HG02763 (cell line): ENCODE data around the gene MXRA7.
"Not testable (repeated sequence)": the region's sequence is repeated elsewhere in the genome, so short reads cannot be mapped to it uniquely, and the experiment has no call there.

ENCODE experiments used
- ATAC-seq: cut with Tn5 transposase; IDR thresholded peaks from one replicate; pipeline ENCODE4 v1.9.1; 2021; ENCODE audit warnings: mild to moderate bottlenecking, moderate library complexity; ENCODE audit not compliant: unreplicated experiment

MXRA7 gene

DNA sequence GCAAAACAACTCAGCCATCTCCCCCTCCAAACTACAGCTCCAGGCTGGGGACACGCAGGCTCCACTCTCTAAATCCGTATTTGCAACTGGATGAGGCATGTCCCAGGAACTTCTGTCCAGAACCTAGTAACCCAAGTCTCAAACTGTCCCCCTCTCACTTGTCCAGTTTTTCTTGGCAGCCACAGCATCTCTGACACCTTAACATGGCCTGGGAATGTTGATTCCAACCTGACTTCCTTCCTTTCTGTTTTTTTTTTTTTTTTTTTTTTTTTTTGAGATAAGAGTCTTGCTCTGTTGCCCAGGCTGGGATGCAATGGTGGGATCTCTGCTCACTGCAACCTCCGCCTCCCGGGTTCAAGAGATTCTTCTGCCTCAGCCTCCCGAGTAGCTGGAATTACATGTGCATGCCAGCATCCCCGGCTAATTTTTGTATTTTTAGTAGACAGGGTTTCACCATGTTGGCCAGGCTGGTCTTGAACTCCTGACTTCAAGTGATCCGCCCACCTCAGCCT lies 12.2 kb downstream of the MXRA7 start:
- ATAC-seq: not testable (repeated sequence)

DNA sequence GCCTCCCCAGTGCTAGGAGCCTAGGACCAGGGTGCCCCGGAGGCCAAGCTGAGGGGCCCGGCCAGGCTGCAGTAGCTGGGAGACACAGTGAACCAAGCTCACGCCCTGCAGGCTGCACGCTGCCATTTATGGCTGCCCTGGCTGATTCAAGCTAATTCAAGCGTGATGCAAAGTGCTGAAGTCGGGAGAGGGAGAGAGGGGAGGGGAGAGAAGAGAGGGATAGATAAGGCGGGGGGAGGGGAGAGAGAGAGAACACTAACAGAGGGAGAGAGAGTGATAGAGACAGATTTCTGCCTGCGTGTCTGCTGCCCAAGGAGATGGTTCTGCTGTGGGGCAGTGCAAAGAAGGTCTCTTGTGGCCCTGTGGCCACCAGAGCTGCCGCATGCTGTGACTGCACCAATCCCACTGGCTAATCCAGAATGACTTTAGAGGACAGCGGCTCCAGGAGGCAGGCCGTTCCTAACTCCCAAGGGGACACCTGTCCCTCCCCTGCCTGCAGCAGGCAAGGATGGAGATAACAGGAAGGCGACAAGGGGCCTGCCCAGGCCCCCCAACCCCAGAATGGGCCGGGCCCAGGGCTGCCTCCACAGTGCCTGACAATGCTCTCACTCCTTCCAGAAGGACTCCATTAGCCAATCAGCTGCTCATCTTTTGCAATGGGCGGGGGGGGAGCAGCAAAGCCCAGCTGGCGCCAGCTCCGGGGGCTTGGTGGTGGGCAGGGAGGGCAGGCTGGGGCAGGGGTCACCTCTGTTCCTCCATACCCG lies 12.9 kb downstream of the MXRA7 start:
- no peak for ATAC-seq

DNA sequence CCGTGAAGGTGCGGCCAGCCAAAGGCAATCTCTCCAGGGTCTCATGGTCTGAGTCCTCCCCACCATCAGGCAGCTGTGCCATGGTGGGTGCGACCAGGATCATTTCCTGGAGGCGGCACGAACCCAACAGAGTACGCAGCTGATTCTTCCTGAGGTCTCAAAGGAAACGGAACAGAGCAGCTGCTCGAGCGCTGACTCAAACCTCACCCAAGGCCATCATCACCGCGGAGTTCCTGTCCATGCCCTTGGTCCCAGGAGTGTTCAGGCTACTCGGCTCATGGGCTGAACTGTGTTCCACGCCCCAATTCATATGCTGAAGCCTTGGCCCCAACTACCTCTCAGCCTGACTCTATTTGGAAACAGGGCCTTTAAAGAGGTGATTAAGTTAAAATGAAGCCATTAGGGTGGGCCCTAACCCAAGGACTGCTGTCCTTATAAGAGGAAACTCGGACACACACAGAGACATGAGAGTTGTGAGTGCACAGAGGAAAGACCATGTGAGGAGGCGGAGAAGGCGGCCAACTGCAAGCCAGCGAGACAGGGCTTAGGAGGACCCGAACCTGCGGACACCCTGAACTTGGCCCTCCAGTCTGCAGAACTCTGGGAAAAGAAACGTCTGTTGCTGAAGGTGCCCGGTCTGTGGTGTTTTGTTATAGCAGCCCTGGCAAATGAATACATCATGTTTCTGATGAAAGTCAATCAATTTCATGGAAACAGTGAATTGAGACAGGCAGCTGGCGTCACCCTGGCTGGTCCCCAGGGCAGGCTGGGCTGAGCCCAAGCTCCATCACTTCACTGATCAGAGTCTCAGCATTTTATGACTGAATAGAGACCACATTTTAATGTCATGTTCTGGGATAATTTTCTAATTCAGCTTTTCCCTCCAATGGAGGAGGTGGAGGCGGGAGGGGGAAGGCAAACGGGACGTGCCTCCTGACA lies 13.7 kb downstream of the MXRA7 start:
- no peak for ATAC-seq

DNA sequence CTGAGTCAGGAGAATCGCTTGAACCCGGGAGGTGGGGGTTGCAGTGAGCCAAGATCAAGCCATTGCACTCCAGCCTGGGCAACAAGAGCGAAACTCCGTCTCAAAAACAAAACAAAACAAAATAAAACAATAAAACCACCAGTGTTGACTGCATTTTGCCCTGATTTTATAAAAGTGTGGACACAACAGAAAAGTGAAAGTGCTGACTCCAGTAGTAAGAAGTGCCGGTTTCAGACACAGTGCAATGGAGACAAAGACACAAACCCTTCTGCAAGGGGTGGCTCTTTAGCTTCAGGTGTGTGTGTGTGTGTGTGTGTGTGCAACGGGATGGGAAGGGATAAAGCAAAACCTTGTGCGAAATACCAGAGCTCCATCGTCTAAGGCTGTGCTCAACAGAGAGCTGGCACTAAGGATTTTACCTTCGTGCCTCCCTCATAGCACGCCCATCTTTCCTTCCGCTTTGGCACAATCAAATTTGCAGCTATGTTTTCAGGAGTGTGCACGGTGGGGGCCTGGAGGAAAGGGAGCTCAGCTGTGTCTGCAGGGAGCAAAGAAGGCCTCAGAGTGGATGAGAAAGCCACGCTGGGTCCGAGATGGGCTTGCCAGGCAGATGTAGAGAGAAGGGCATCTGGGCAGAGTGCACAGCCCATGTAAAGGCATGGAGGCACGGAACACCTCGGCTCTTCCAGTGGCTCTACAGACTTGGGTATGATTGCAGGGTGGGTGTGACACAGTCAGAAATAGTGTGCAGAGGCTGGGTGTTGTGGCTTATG lies 15.5 kb downstream of the MXRA7 start:
- no peak for ATAC-seq

DNA sequence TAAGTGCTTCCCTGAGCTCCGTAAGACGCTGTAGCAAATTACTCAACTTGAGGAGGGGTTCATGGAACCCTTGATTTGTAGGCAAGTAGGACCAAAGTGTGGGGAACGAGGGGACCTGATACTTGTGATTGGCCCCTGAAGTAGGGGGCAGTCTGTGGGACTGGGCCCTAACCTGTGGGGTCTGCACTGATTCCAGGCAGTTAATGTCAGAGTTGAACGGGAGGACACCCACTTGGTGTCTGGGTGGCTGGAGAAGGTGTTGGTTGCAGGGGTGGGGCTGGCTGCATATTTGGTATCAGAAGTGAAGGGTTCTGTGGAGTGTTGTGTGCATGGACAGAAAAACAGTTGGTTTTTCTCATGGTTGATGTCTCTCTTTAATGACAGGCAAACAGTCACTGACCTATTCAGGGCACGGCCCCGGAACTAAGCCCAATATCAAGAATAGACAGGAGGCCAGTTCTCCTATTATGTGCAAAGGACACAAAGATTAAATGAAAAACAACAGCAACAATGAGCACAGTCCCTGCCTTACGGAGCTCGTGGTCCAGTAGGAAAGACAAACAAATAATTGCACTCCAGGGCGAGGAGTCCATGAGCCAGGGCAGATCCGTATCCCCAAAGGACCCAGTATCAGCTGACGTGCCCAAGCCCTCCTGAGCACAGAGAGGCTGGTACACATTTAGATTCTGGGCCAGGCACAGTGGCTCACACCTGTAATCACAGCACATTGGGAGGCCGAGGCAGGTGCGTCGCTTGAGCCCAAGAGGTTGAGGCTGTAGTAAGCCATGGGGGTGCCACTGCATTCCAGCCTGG lies 19.2 kb downstream of the MXRA7 start:
- no peak for ATAC-seq

DNA sequence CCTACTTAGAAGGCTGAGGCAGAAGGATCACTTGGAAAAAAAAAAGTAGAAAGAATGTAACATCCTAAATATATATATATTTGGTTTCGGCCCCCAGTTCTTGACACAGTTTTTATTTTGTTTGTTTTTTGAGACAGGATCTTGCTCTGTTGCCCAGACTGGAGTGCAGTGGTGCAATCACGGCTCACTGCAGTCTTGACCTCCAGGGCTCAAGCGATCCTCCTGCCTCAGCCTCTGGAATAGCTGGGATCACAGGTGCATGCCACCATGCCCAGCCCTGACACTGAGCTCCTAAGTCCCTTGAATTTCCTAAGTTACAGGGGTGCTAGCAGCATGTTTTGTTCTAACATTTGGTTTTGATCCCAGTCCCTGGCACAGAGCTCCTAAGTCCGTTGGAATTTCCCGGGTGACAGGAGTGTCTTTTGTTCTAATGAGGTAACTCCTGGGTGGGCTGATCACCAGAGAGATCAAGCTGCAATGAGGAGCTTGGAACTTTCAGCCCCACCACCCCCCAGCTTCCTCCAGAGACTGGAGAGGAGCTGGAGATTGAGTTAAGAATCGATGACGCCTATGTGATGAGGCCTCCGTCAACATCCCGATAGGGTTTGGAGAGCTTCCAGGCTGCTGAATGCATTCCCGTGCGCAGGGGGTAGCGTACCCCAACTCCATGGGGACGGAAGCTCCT lies 20.0 kb downstream of the MXRA7 start:
- ATAC-seq: no peak

DNA sequence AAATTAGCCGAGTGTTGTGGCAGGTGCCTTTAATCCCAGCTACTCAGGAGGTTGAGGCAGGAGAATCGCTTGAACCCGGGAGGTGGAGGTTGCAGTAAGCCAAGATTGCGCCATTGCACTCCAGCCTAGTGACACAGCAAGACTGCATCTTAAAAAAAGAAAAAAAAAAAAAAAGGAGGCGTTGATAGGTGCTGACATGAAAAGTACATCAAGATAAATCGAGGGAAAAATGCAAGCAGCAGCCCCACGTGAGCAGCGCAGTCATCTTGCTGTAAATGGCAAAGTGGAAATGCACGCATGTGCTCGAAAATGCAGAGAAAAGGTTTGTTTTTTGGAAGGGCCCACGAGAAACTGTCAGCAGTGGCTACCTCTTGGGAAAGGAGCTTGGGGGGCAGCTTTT lies 20.9 kb downstream of the MXRA7 start:
- ATAC-seq: no peak

DNA sequence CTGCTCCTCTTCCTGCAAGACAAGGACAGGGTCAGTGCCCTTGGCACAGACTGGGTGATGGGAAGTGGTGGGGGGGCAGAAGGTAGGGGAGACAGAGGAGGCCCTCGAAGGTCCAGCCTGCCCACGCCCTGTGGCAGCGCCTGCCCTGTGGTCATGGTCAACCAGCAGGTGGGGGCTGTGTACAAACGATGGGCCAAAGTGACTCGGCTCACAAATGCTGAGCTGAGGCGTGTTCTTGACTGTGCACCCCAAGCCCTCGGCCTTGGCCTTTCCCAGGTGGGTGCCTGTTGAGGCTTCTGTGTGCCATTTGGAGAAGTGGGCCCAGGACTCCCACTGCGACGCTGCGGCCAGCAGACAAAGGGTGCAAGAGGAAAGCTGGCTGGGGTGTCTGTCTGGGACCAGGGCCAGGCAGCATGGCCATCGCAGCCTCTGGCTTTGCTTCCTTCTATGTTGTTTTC lies 22.6 kb downstream of the MXRA7 start:
- no peak for ATAC-seq

DNA sequence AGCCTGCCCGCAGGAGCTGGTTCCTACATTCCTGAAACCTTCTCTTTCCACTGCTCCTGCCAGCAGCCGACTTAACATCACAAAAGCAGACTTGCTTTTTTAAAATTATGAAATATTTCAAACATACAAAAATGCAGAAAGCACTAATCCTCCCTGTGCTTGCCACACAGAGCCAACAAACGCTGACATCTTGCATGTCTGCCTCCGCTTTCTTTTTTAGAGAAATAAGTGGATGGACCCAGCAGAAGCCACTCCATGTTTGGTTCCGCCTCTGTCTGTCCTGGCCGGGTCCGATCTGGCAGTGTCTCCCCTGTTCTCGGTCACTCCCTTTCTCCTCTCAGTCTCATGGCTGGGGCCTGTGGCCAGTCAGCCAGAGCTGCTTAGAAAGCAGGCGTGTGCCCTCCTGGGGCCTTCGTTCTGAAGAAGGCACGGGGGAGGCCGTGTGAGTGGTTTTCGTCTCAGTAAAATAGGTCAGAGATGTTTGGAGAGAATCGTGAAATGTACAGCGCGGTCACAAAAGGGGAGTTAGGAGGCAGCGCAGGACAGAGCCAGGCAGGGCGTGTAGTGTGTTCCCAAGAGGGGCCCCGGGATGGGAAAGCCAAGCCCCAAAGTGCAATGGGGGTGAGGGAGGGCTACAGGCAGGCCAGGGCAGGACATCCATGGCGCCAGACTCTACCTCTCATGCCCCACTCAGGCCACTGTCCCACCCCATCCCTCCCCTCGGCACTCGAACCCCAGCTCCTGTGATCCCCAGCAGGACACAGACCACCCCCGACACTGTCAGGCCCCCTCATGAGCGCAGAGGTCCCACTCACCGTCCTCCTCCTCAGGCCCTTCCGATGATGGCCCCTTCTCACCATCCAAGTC lies 23.2 kb downstream of the MXRA7 start:
- ATAC-seq: no peak

DNA sequence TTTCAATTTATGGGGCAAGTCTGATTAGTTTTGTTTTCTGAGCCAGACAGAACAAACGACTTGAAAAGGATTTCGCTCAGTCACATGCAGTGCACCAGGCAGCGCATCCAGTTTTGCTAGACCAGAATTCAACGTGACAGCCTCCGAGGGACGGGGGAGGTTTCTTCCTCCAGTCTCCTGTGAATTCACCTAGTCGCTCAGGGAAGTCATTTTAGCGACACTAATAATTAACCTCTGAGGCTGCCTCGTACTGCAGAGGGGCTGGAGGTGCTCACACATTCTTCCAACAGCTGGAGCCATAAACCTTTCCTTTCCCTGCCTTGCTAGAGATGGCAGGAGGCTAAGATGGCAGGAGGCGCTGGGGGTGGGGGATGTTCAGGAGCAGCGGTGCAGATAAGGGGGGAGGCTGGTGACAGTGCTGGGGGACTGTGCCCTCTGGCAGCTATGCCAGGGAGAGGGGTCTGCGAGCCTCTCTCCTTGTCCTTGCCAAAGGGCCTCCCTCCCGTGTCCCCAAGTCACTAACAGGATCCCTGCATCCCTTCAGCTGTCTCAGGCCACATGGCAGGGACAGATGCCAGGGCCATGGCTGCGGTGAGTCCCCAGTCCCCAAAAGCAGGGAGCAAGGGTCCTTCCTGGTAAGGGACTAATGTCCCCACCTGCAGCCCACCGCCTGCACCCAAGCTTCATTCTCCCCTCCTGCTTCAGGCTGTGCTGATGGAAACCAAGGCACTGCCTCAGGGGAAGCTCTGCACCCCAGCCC lies 24.0 kb downstream of the MXRA7 start:
- no peak for ATAC-seq

DNA sequence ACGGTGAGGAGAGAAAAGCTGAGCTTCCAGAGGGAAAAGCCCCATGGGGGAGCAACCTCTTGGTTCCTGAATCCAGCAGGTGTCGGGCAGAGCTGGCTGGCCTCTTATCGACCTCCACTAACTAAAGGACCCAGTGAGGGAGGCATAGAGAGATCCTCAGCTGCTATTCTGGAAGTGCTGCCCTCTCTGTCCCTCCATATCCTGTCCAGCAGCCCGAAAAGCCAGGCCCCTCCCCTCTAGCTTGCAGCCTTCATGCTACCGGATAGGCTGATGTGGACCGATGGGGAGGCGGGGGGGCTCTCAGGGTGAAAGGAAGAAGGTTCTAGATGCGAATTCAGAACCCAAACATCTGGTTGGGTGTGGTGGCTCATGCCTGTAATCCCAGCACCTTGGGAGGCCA lies 24.9 kb downstream of the MXRA7 start:
- ATAC-seq: no peak

DNA sequence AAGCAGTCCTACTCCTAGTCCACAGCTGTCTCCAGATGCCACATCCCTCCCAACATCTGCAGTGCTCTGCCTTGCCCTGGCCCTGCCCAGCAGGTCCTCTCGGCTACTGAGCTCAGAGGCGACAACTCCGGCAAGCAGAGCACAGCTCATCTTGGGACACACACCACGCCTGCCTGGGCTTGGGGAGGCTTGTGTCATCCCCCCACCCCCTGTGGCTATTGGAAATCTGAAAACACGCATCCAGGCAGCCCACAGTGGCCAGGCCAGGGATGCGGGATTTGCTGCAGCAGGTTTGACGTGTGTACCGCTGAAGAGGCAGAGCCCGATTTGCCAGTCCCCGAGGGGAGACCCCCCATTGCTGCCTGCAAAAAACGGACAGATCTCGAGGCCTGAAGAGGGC lies 25.4 kb downstream of the MXRA7 start:
- ATAC-seq: no peak

DNA sequence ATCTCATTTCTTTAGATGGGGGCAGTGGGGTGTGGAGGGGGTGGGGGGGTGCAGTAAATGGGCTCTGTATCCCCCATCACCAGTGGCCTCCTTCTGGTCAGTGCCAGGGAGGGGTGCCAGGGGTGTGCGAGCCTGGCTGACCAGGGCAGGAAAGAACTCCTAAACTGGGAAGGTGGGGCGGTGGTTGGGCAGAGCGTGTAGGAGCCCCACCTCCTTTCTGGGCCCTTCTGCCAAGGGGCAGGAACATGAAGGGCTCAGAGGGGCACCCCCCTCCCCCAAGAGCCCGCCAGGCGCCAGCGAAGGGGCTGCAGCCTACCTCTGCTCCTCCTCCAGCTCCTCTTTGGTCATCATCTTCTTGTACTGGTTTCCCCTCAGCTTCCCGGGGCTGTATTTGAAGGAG lies 26.0 kb downstream of the MXRA7 start:
- ATAC-seq: no peak

DNA sequence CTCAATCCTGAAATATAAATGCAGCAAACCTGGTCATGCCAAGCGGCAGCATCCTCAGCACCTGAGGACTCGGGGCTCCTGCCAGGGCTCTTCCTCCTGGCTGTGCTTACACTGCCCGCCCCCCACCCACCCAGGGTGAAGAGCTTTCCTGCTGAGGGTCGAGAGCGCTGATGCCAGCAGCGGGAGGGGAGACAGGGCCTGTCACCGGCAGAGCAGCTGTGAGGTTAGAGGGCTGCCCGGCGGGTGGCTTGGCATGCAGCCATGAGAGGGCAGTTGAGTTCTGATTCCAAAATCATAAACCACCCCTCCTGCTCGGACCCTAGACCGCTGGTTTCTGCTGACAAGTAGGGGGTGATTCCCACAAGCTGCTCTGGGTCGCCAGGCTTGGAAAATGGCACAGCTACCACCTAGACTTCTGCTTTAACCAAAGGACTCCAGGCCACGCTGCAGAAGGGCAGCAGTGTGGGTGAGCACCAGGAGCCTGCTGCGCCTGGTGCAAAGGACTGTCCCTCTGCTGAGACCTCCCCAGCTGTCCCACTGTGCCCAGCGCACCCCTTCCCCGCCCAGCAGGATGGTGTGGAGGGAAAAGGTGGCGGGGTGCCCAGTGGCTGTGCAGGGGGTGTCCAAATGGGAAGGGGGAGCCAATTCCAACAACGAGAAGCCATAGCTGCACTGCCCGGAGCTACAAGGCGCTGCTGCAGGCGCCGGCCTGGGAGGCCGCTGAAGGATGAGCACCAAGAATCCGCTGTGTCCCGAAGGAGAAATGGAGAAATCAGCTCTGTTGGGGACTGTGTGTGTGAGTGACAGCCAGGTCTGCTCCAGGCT lies 26.6 kb downstream of the MXRA7 start:
- no peak for ATAC-seq

DNA sequence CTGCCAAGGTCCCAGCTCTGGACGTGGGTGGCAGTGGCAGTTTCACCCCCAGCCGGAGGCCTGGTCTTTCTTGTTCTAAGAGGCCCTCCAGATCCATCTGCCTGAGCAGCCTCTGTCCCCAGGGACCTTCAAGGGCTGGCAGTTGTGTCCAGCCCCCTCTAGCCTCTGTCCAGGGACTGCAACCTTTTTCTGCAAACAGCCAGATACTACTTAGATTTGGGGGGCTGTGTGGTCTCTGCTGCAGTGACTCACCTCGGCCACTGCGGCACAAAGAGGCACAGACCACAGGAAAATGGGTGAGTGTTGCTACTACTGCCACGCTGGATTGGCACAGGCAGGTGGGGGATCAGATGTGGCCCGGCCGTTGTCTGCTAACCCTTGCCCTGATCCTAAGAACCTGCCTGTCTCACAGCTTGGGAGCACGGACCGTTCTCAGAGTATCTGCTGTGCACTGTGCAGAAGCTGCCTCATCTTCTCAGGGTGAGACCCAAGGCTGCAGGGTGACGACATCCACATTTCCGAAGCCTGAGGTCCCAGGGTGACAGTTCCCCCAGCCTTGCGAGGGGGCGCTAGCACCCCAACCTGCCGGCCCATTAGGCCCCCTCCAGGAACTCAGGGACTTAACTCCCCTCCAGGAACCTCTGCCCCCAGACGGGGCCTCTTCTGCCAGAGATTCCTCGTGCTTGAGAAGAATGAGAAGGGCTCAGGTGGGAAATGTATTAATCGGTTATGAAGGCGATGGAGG lies 27.6 kb downstream of the MXRA7 start:
- no peak for ATAC-seq

DNA sequence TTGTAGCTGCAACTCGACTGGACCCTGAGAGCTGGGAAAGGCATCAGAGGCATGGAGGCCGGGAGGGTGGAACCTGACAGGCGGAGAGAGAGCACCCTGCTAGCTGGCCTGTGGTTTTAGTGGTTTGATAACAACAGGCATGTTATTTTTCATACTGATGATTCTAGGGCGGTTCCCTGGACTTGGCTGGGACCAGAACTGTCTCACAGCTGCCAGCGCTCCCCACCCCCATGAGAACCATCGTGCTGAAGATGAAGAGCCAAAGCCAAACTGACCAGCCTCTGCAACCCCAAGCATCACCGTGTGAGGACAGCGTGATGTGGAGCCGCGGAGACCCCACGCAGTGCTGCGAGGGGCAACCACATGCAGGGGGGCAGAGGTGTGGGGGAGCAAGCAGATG lies 28.5 kb downstream of the MXRA7 start:
- ATAC-seq: no peak
